Ovary (tissue), 9 donors: ENCODE results near the gene SH2B3. TPM values are rescaled to one million over a fixed set of nuclear protein-coding genes. Genes with fewer than 3 reads are reported as not detected.

Experiments
- DNase-seq, 5 donors: peaks; one replicate each; pipeline ENCODE4 v3.0.0-alpha.2; 2019 to 2020
- H3K27ac ChIP-seq, 2 donors: fragments of 200-600 bp; one replicate each; pipeline versions ENCODE4 v1.5.1 to v1.8.0; 2019 to 2022
- H3K27me3 ChIP-seq: fragments of 200-600 bp; one replicate; pipeline ENCODE4 v1.8.0; 2022
- H3K36me3 ChIP-seq: fragments of 200-600 bp; sonication (generic); one replicate; pipeline ENCODE4 v1.5.1; 2019
- H3K4me1 ChIP-seq: one replicate; pipeline ENCODE4 v1.8.1; 2013; ENCODE audit warnings: mild to moderate bottlenecking, moderate library complexity; ENCODE audit not compliant: insufficient read depth
- H3K4me3 ChIP-seq: fragments of 200-600 bp; sonication (generic); one replicate; pipeline ENCODE4 v1.5.1; 2017
- H3K9me3 ChIP-seq, 2 donors: fragments of 200-600 bp in 1 of 2; sonication (generic) in 1 of 2; one replicate each; pipeline versions ENCODE4 v1.5.1 to v1.8.1; 2013 to 2019; ENCODE audit warnings: mild to moderate bottlenecking in 1 of 2, moderate library complexity in 1 of 2
- EP300 ChIP-seq: sonication (generic); formaldehyde crosslinking; IDR thresholded peaks from one replicate; pipeline ENCODE4 v1.6.1; 2017; ENCODE audit warnings: antibody characterized with exemption
- POLR2A ChIP-seq: fragments of 450-650 bp; IDR thresholded peaks from one replicate; pipeline ENCODE4 v1.6.1; 2017; ENCODE audit warnings: antibody characterized with exemption, mild to moderate bottlenecking, moderate library complexity
- WGBS, 3 donors: extraction: QIAGEN DNeasy Blood & Tissue Kit in 1 of 3; methylation state at CpG; one replicate each; pipeline versions ENCODE4 v1.1.5 to v1.1.7; 2013 to 2017; 5-methylcytosine and 5-hydroxymethylcytosine counted together
- intact Hi-C, 4 donors: fragments of 100-400 bp; cut with DNase I; formaldehyde crosslinking; loops; one replicate each; pipeline versions ENCODE4 v1.11.0 to v1.15.1; 2022 to 2023
- polyA plus RNA-seq, 2 donors: library from polyadenylated mRNA; stranded (reverse); fragments of 200-250 nt in 1 of 2; fragments of 350-450 nt in 1 of 2; fragmentation: Illumina TruSeq in 1 of 2; extraction: RNeasy Lipid Tissue Mini Kit (QIAGEN cat#74804) in 1 of 2; gene quantifications; one replicate each; pipeline ENCODE4 v1.2.3, GENCODE V29; 2013 to 2014
- total RNA-seq, 7 donors: library from RNA; depleted of rRNA in 2 of 7; stranded (reverse); fragments of >200 nt in 2 of 7; fragmentation: NEBNext Ultra II Directional in 3 of 7; extraction: Animal tissue kit (Norgen Biotek cat#: 25700) in 3 of 7; gene quantifications; one replicate each; pipeline versions ENCODE4 v1.1.0 to v1.2.4, GENCODE V29; 2016 to 2023
- TF ChIP-seq, protein P1 (sequence below), 3 donors: fragments of 450-650 bp in 2 of 3; fragments of 200-600 bp in 1 of 3; IDR thresholded peaks; one replicate each; pipeline versions ENCODE4 v1.5.1 to v1.8.0; 2016 to 2022; ENCODE audit warnings: antibody characterized with exemption in 3 of 3, mild to moderate bottlenecking in 1 of 3
- donor health status: DM: no; HTN: no; CAD: no; lungs with moderate emphysema.
- donor health status: DM: no; HTN: no; CAD: no.
- donor health status: Bipolar disorder and iron deficiency.
- donor health status: DM: yes; HTN: yes; CAD: no.
- donor health status: DM: no; HTN: no; CAD: no.
- donor health status: DM: yes; HTN: yes; CAD: no.

Gene SH2B3
- total and polyA plus RNA-seq, 9 donors = 7.2 to 24.0 (median 14.3) TPM

DNA sequence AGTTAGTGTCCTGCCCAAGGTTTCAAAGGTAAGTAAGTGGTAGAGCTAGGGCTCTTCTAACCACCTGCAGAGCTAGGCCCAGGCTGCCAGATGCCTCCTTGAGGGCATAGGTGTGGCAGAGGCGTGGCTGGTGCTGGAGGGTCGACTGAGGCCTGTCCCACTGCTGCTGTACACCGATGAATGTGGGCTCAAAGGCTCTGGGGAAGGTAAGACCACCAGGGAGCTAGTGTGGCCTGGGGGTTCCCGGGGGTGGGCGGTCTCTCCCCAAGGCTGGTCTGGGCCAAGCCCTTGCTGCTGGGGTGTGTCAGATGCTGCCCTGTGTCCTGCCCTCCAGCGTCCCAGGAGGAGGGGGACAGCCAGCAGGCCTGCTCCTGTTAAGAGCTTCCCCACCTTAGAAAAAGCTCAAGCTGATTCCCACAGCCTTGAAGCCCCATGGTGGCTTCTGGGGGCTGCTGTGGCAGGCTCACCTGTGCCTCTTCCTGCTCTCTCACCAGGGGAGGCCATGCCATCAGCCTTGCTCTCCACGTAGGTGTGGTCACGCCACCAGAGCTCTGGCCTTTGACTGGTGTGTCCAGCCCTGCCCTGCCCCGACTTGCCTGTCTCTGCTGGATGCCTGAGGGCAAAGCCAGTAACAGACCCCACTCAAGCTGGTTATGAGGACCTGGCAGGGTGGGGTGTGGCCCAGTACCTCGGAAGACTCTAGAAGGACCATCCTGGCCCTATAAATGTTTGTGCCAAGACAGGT is 36.8 kb downstream of the SH2B3 start:
- H3K4me1 ChIP-seq = peaks cover 9% of the 10 kb centered on the region
- H3K27ac ChIP-seq = no peak overlapping the region
- peak in 1 of 5 donors; percentile 30 for DNase-seq
- H3K9me3 ChIP-seq = no peaks in the 10 kb centered on the region
- intact Hi-C loops = no loop called here
- no peaks in the 10 kb centered on the region for H3K36me3 ChIP-seq
- 82 to 90% (median 86%) methylated on average over 9 to 10 of the region's 10 CpGs for WGBS, 3 donors
- no peak overlapping the region for H3K4me3 ChIP-seq
- H3K27me3 ChIP-seq = no peaks in the 10 kb centered on the region
- TF ChIP-seq, protein P1, sequence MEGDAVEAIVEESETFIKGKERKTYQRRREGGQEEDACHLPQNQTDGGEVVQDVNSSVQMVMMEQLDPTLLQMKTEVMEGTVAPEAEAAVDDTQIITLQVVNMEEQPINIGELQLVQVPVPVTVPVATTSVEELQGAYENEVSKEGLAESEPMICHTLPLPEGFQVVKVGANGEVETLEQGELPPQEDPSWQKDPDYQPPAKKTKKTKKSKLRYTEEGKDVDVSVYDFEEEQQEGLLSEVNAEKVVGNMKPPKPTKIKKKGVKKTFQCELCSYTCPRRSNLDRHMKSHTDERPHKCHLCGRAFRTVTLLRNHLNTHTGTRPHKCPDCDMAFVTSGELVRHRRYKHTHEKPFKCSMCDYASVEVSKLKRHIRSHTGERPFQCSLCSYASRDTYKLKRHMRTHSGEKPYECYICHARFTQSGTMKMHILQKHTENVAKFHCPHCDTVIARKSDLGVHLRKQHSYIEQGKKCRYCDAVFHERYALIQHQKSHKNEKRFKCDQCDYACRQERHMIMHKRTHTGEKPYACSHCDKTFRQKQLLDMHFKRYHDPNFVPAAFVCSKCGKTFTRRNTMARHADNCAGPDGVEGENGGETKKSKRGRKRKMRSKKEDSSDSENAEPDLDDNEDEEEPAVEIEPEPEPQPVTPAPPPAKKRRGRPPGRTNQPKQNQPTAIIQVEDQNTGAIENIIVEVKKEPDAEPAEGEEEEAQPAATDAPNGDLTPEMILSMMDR (IDR thresholded peaks at IDR 0.05) = no peak
- TF ChIP-seq POLR2A (no peak), EP300 (no peak)

DNA sequence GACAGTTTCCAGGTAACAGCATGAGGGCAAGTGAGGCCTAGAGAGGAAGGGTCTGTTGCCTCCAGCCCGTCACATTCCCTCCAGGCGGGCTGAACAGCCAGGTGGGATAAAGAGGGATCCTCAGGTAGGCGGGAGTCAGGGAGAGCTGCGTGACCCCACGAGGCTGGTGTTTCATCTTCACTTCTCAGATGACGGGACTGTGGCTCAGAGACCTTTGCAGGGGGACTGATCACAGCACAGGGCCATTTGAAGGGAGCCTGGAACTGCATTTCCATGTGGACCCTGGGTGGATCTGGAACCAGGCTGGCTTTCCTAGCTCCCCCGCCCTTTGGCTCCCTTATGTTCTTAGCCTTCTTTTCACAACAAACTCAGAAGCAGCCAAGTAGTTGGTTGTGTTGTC is 37.4 kb downstream of the SH2B3 start:
- peaks cover 9% of the 10 kb centered on the region for H3K4me1 ChIP-seq

DNA sequence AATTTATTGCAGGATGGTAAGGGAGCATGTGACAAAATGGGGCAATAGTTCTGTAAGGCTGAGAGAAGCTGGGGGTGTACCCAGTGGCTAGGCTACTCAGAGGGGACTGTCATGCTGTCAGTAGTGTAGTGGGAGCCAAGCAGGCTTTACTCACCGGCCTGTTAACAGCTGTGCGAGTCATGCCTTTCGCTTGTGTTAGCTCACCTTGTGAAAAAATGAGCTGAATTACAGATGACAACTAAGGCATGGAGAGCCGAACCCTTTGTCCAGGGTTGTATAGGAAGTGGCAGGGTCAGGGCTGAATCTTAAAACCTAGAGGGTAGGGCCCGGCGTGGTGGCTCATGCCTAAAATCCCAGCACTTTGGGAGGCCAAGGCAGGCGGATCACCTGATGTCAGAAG is 37.9 kb downstream of the SH2B3 start:
- intact Hi-C loops = no loop called here
- 83 to 91% (median 88%) methylated on average over 7 of the region's 7 CpGs for WGBS, 3 donors
- peaks cover 6% of the 10 kb centered on the region for H3K4me1 ChIP-seq

More for the DNA sequence above, 37.4 kb downstream of the SH2B3 start:
- TF ChIP-seq EP300 = no peak
- TF ChIP-seq, protein P1 (IDR thresholded peaks at IDR 0.05) = no peak
- no peak for TF ChIP-seq POLR2A
- intact Hi-C loops = no loop called here
- Histone ChIP-seq H3K36me3 (no peaks in the 10 kb centered on the region), H3K9me3 (no peaks in the 10 kb centered on the region), H3K4me3 (no peak overlapping the region), H3K27ac (no peak overlapping the region), H3K27me3 (no peaks in the 10 kb centered on the region)
- WGBS, 3 donors = 89 to 94% (median 89%) methylated on average over 7 of the region's 7 CpGs
- peak in 1 of 5 donors; percentile 26 for DNase-seq

DNA sequence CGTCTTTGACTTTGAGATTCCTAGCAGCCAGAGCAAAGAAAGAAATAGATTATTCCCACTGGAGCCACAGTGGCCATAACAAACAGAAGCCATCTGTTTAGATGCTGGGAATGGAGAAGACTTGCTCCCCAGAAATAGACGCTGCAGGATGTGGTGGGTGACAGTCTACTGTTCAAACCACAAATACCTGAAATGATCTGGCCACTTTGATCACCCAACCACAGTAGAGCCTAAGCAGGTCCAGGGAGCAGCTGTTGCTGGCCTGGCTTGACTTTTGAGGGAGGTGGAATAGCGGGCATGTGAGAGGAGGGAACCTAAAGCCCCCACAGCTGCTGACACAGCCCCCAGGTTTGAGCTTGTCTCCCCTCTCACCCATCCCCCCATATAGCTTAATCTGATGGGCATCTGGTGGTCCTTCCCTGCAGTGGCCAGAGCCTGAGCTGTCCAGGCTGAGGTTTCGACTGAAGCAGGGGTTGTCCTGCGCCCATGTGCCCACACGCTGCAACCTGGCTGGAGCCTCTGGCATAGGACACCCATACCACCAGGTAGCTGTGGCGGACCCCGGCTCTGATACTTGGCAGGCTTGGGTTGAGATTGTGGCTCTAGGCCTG is 38.7 kb downstream of the SH2B3 start:
- Histone ChIP-seq H3K27ac (no peak overlapping the region), H3K4me3 (no peak overlapping the region), H3K9me3 (no peaks in the 10 kb centered on the region), H3K36me3 (no peaks in the 10 kb centered on the region), H3K4me1 (peaks cover 6% of the 10 kb centered on the region), H3K27me3 (no peaks in the 10 kb centered on the region)
- intact Hi-C loops = no loop called here
- no peak for TF ChIP-seq POLR2A
- TF ChIP-seq EP300 = no peak
- DNase-seq = no peak
- WGBS, 3 donors = 84 to 87% (median 86%) methylated on average over 8 of the region's 8 CpGs

More for the DNA sequence above, 37.9 kb downstream of the SH2B3 start:
- Histone ChIP-seq H3K36me3 (no peaks in the 10 kb centered on the region), H3K27me3 (no peaks in the 10 kb centered on the region), H3K4me3 (no peak overlapping the region), H3K27ac (no peak overlapping the region), H3K9me3 (no peaks in the 10 kb centered on the region)
- peak in 1 of 5 donors; percentile 20 for DNase-seq
- TF ChIP-seq, protein P1 (IDR thresholded peaks at IDR 0.05) = no peak
- TF ChIP-seq POLR2A = no peak
- no peak for TF ChIP-seq EP300
